Activated naive CD4-positive, alpha-beta T cell treated with anti-CD3 and anti-CD28 coated beads, Interleukin-2, amount 50 U/mL, for 24 hours (primary cell): Measurements from ENCODE around the gene SNX4.
"Not testable (repeated sequence)": the region's sequence is repeated elsewhere in the genome, so short reads cannot be mapped to it uniquely, and the experiment has no call there.

Source experiments
- H3K27ac Mint-ChIP-seq: one replicate; pipeline ENCODE4 v1.8.0; 2021; ENCODE audit warnings: mild to moderate bottlenecking, mixed read lengths
- H3K27me3 Mint-ChIP-seq: one replicate; pipeline ENCODE4 v1.8.0; 2021; ENCODE audit warnings: mixed read lengths
- H3K36me3 Mint-ChIP-seq: one replicate; pipeline ENCODE4 v1.8.0; 2021; ENCODE audit warnings: mixed read lengths
- H3K4me1 Mint-ChIP-seq: one replicate; pipeline ENCODE4 v1.8.0; 2021; ENCODE audit warnings: mixed read lengths
- H3K4me3 Mint-ChIP-seq: one replicate; pipeline ENCODE4 v1.8.0; 2021; ENCODE audit warnings: mild to moderate bottlenecking, mixed read lengths
- H3K9me3 Mint-ChIP-seq: one replicate; pipeline ENCODE4 v1.8.0; 2021; ENCODE audit warnings: mixed read lengths

Gene SNX4

GRCh38 chr3:125434582-125435011, 85.4 kb downstream of the SNX4 start:
- H3K27me3 Mint-ChIP-seq = no peaks in the 10 kb centered on the region

GRCh38 chr3:125433611-125434041, 86.4 kb downstream of the SNX4 start:
- no peak overlapping the region for H3K4me3 Mint-ChIP-seq
- peaks cover 3% of the 10 kb centered on the region for H3K4me1 Mint-ChIP-seq
- no peaks in the 10 kb centered on the region for H3K36me3 Mint-ChIP-seq
- H3K27me3 Mint-ChIP-seq = no peaks in the 10 kb centered on the region
- H3K27ac Mint-ChIP-seq = no peak overlapping the region
- no peaks in the 10 kb centered on the region for H3K9me3 Mint-ChIP-seq

More at GRCh38 chr3:125434582-125435011, 85.4 kb downstream of the SNX4 start:
- Mint-ChIP-seq H3K27ac (no peak overlapping the region), H3K4me3 (no peak overlapping the region), H3K4me1 (peaks cover 3% of the 10 kb centered on the region), H3K9me3 (no peaks in the 10 kb centered on the region), H3K36me3 (no peaks in the 10 kb centered on the region)

- no peak overlapping the region for H3K27ac Mint-ChIP-seq
- H3K36me3 Mint-ChIP-seq = no peaks in the 10 kb centered on the region
- no peak overlapping the region for H3K4me3 Mint-ChIP-seq
- no peaks in the 10 kb centered on the region for H3K27me3 Mint-ChIP-seq
- H3K4me1 Mint-ChIP-seq = peaks cover 3% of the 10 kb centered on the region
- no peaks in the 10 kb centered on the region for H3K9me3 Mint-ChIP-seq
These were observed 86.9 kb downstream of the SNX4 start for GRCh38 chr3:125433091-125433534.

GRCh38 chr3:125431912-125432790, 87.9 kb downstream of the SNX4 start:
- Mint-ChIP-seq H3K4me1 (no peaks in the 10 kb centered on the region), H3K27me3 (no peaks in the 10 kb centered on the region), H3K27ac (no peak overlapping the region)

GRCh38 chr3:125431391-125431790, 88.6 kb downstream of the SNX4 start:
- no peaks in the 10 kb centered on the region for H3K4me1 Mint-ChIP-seq
- no peaks in the 10 kb centered on the region for H3K36me3 Mint-ChIP-seq
- H3K27ac Mint-ChIP-seq = no peak overlapping the region
- H3K9me3 Mint-ChIP-seq = no peaks in the 10 kb centered on the region
- no peak overlapping the region for H3K4me3 Mint-ChIP-seq
- H3K27me3 Mint-ChIP-seq = no peaks in the 10 kb centered on the region

More at GRCh38 chr3:125431912-125432790, 87.9 kb downstream of the SNX4 start:
- Mint-ChIP-seq H3K4me3 (no peak overlapping the region), H3K36me3 (no peaks in the 10 kb centered on the region), H3K9me3 (no peaks in the 10 kb centered on the region)

- no peaks in the 10 kb centered on the region for H3K27me3 Mint-ChIP-seq
- no peaks in the 10 kb centered on the region for H3K4me1 Mint-ChIP-seq
- no peaks in the 10 kb centered on the region for H3K36me3 Mint-ChIP-seq
- no peak overlapping the region for H3K4me3 Mint-ChIP-seq
- H3K27ac Mint-ChIP-seq = no peak overlapping the region
- H3K9me3 Mint-ChIP-seq = no peaks in the 10 kb centered on the region
These were observed 91.7 kb downstream of the SNX4 start for GRCh38 chr3:125428216-125428830.

- Mint-ChIP-seq H3K4me3 (no peak overlapping the region), H3K27ac (no peak overlapping the region), H3K9me3 (no peaks in the 10 kb centered on the region), H3K36me3 (no peaks in the 10 kb centered on the region), H3K4me1 (no peaks in the 10 kb centered on the region), H3K27me3 (no peaks in the 10 kb centered on the region)
These were observed 101.7 kb downstream of the SNX4 start for GRCh38 chr3:125418306-125418705.

- no peaks in the 10 kb centered on the region for H3K9me3 Mint-ChIP-seq
- no peak overlapping the region for H3K4me3 Mint-ChIP-seq
- H3K4me1 Mint-ChIP-seq = no peaks in the 10 kb centered on the region
- H3K27ac Mint-ChIP-seq = no peak overlapping the region
- no peaks in the 10 kb centered on the region for H3K36me3 Mint-ChIP-seq
- no peaks in the 10 kb centered on the region for H3K27me3 Mint-ChIP-seq
These were observed 103.8 kb downstream of the SNX4 start for GRCh38 chr3:125416235-125416634.

GRCh38 chr3:125414669-125415068, 105.3 kb downstream of the SNX4 start:
- H3K4me1 Mint-ChIP-seq = no peaks in the 10 kb centered on the region
- no peaks in the 10 kb centered on the region for H3K36me3 Mint-ChIP-seq
- H3K4me3 Mint-ChIP-seq = no peak overlapping the region
- peaks cover 2% of the 10 kb centered on the region for H3K27me3 Mint-ChIP-seq
- no peaks in the 10 kb centered on the region for H3K9me3 Mint-ChIP-seq
- H3K27ac Mint-ChIP-seq = no peak overlapping the region

GRCh38 chr3:125410922-125411321, 109.1 kb downstream of the SNX4 start:
- Mint-ChIP-seq H3K9me3 (no peaks in the 10 kb centered on the region), H3K36me3 (no peaks in the 10 kb centered on the region), H3K27ac (no peak overlapping the region), H3K27me3 (peaks cover 8% of the 10 kb centered on the region), H3K4me3 (no peak overlapping the region), H3K4me1 (no peaks in the 10 kb centered on the region)

GRCh38 chr3:125406070-125406469, 113.9 kb downstream of the SNX4 start:
- H3K27me3 Mint-ChIP-seq = peaks cover 9% of the 10 kb centered on the region
- H3K4me3 Mint-ChIP-seq = no peak overlapping the region
- peaks cover 6% of the 10 kb centered on the region for H3K9me3 Mint-ChIP-seq
- peaks cover 3% of the 10 kb centered on the region for H3K36me3 Mint-ChIP-seq
- H3K4me1 Mint-ChIP-seq = no peaks in the 10 kb centered on the region
- no peak overlapping the region for H3K27ac Mint-ChIP-seq

GRCh38 chr3:125405515-125405914, 114.5 kb downstream of the SNX4 start:
- H3K4me1 Mint-ChIP-seq, H3K9me3 Mint-ChIP-seq, H3K27ac Mint-ChIP-seq, H3K4me3 Mint-ChIP-seq, H3K27me3 Mint-ChIP-seq, H3K36me3 Mint-ChIP-seq: not testable (repeated sequence)

GRCh38 chr3:125403789-125404188, 116.2 kb downstream of the SNX4 start:
- peaks cover 3% of the 10 kb centered on the region for H3K27me3 Mint-ChIP-seq
- peaks cover 6% of the 10 kb centered on the region for H3K9me3 Mint-ChIP-seq
- no peak overlapping the region for H3K27ac Mint-ChIP-seq
- peaks cover 3% of the 10 kb centered on the region for H3K36me3 Mint-ChIP-seq
- H3K4me1 Mint-ChIP-seq = no peaks in the 10 kb centered on the region
- H3K4me3 Mint-ChIP-seq = no peak overlapping the region

- no peak overlapping the region for H3K4me3 Mint-ChIP-seq
- H3K4me1 Mint-ChIP-seq = no peaks in the 10 kb centered on the region
- H3K27ac Mint-ChIP-seq = no peak overlapping the region
- peaks cover 3% of the 10 kb centered on the region for H3K36me3 Mint-ChIP-seq
- peaks cover 3% of the 10 kb centered on the region for H3K27me3 Mint-ChIP-seq
- peaks cover 6% of the 10 kb centered on the region for H3K9me3 Mint-ChIP-seq
These were observed 117.4 kb downstream of the SNX4 start for GRCh38 chr3:125402639-125403038.

- Mint-ChIP-seq H3K9me3 (peaks cover 6% of the 10 kb centered on the region), H3K4me3 (no peak overlapping the region), H3K27ac (no peak overlapping the region), H3K4me1 (no peaks in the 10 kb centered on the region), H3K36me3 (peaks cover 3% of the 10 kb centered on the region), H3K27me3 (peaks cover 5% of the 10 kb centered on the region)
These were observed 118.6 kb downstream of the SNX4 start for GRCh38 chr3:125401402-125401801.

- H3K27ac Mint-ChIP-seq = no peak overlapping the region
- no peaks in the 10 kb centered on the region for H3K4me1 Mint-ChIP-seq
These were observed 121.0 kb downstream of the SNX4 start for GRCh38 chr3:125398952-125399351.

More at GRCh38 chr3:125398952-125399351, 121.0 kb downstream of the SNX4 start:
- no peaks in the 10 kb centered on the region for H3K9me3 Mint-ChIP-seq
- H3K4me3 Mint-ChIP-seq = no peak overlapping the region
- peaks cover 2% of the 10 kb centered on the region for H3K27me3 Mint-ChIP-seq
- H3K36me3 Mint-ChIP-seq = no peaks in the 10 kb centered on the region
